ENCODE measurements around the gene PARD6G.

The PARD6G gene

DNA sequence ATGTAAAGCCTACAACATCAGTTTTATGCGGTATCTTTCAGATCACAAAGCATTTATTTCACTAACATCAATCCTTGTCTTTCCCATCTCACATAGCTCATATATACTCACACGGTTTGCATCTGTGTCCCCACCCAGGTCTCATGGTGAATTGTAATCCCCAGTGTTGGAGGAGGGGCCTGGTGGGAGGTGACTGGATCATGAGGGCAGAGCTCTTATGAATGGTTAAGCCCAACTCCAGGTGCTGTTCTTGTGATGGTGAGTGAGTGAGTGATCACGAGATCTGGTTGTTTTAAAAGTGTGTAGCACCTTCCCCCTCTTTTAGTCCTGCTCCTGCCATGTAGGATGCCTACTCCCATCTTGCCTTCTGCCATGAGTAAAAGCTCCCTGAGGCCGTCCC is 42.0 kb downstream of the PARD6G start:
- Histone ChIP-seq H3K9me3 (ENCODE audit: low read depth, low read length) (no peaks in the 10 kb centered on the region), H3K27ac (no peak overlapping the region), H3K36me3 (ENCODE audit: insufficient read depth, low read length) (no peaks in the 10 kb centered on the region), H3K4me3 (no peak overlapping the region), H3K9ac (ENCODE audit: insufficient read length) (no peak overlapping the region)
- TF ChIP-seq POLR2AphosphoS5 (IDR thresholded peaks at IDR 0.05; ENCODE audit: borderline replicate concordance, low read depth, low read length): no peak
- no peak for TF ChIP-seq FOXP2 (optimal IDR thresholded peaks at IDR 0.05; ENCODE audit: control extremely low read depth, extremely low read length, insufficient read depth)
- no peak for TF ChIP-seq EZH2 (IDR thresholded peaks at IDR 0.05)
- no peak for DNase-seq (ENCODE audit: low read depth, low spot score)

DNA sequence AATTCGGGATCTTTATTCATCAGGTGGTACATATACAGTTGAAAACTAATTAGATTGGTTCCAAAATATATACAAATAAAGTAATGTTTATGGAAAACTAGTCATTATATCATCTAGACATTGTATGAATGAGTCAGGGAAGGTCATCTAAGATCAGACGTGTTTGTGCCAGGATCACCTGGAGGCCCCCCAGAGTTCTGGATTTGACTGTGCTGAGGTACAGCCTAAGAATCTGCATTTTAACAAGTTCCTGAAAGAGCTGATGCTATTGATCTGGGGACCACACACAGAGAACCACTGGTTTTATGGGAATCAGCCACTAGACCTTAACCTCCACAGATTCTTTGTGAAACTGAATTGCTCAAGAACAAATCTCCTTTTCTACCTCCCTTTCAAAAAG is 43.2 kb downstream of the PARD6G start:
- TF ChIP-seq EZH2 (IDR thresholded peaks at IDR 0.05) (no peak), POLR2AphosphoS5 (IDR thresholded peaks at IDR 0.05; ENCODE audit: borderline replicate concordance, low read depth, low read length) (no peak), FOXP2 (optimal IDR thresholded peaks at IDR 0.05; ENCODE audit: control extremely low read depth, extremely low read length, insufficient read depth) (no peak)
- no peak for DNase-seq (ENCODE audit: low read depth, low spot score)
- no peak overlapping the region for H3K9ac ChIP-seq (ENCODE audit: insufficient read length)
- no peaks in the 10 kb centered on the region for H3K36me3 ChIP-seq (ENCODE audit: insufficient read depth, low read length)
- no peak overlapping the region for H3K4me3 ChIP-seq
- no peak overlapping the region for H3K27ac ChIP-seq
- H3K9me3 ChIP-seq (ENCODE audit: low read depth, low read length): no peaks in the 10 kb centered on the region

- H3K36me3 ChIP-seq (ENCODE audit: insufficient read depth, low read length): no peaks in the 10 kb centered on the region
- H3K4me3 ChIP-seq: no peak overlapping the region
- no peak for TF ChIP-seq EZH2 (IDR thresholded peaks at IDR 0.05)
- no peak for TF ChIP-seq POLR2AphosphoS5 (IDR thresholded peaks at IDR 0.05; ENCODE audit: borderline replicate concordance, low read depth, low read length)
- DNase-seq (ENCODE audit: low read depth, low spot score): no peak
- H3K9me3 ChIP-seq (ENCODE audit: low read depth, low read length): no peaks in the 10 kb centered on the region
- H3K27ac ChIP-seq: no peak overlapping the region
- H3K9ac ChIP-seq (ENCODE audit: insufficient read length): no peak overlapping the region
Measured at GRCh38 chr18:80203249-80203648, 44.1 kb downstream of the PARD6G start.

GRCh38 chr18:80202264-80202998 is 44.9 kb downstream of the PARD6G start:
- Histone ChIP-seq H3K9ac (ENCODE audit: insufficient read length) (no peak overlapping the region), H3K9me3 (ENCODE audit: low read depth, low read length) (no peaks in the 10 kb centered on the region), H3K4me3 (no peak overlapping the region), H3K36me3 (ENCODE audit: insufficient read depth, low read length) (no peaks in the 10 kb centered on the region), H3K27ac (no peak overlapping the region)
- TF ChIP-seq POLR2AphosphoS5 (IDR thresholded peaks at IDR 0.05; ENCODE audit: borderline replicate concordance, low read depth, low read length): no peak
- no peak for TF ChIP-seq FOXP2 (optimal IDR thresholded peaks at IDR 0.05; ENCODE audit: control extremely low read depth, extremely low read length, insufficient read depth)
- TF ChIP-seq EZH2 (IDR thresholded peaks at IDR 0.05): no peak
- no peak for DNase-seq (ENCODE audit: low read depth, low spot score)

GRCh38 chr18:80201739-80202138 is 45.6 kb downstream of the PARD6G start:
- TF ChIP-seq POLR2AphosphoS5 (IDR thresholded peaks at IDR 0.05; ENCODE audit: borderline replicate concordance, low read depth, low read length) (no peak), EZH2 (IDR thresholded peaks at IDR 0.05) (no peak), FOXP2 (optimal IDR thresholded peaks at IDR 0.05; ENCODE audit: control extremely low read depth, extremely low read length, insufficient read depth) (no peak)
- no peak overlapping the region for H3K27ac ChIP-seq

DNA sequence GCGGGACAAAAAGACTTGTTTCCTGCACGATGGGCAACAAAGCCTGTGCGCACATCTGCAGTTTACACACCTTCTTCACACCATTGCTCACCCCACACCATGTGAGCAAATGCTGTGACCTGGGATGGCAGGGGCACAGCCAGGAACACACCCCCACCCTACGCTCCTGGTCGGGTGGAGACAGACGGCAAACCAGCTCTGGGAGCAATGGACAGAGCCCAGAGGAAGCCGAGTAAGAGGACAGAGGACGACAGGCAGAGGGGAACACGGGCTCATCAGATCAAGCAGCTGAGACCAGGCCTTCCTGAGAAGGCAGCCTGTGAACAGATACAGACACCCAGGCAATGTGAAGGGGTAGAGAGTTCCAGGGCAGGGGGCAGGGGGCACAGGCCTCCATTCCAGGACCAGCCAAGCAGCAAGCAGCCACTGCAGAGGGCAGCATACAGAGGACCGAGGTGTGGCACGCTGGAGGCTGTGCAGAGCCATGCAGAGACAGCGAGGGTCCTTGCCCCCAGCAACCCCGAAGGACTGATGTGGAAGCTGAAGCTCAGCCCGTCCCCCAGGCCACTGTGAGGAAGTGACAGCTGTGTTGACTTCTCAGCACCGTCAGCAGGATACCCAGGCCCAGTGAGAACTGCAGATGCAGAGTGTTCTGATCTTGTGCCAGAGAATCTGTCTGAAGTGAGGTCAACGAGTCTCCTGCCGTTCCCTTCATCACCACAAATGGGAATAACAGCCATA is 46.2 kb downstream of the PARD6G start:
- Histone ChIP-seq H3K36me3 (ENCODE audit: insufficient read depth, low read length) (no peaks in the 10 kb centered on the region), H3K9ac (ENCODE audit: insufficient read length) (no peak overlapping the region), H3K27ac (no peak overlapping the region), H3K4me3 (no peak overlapping the region), H3K9me3 (ENCODE audit: low read depth, low read length) (no peaks in the 10 kb centered on the region)
- no peak for DNase-seq (ENCODE audit: low read depth, low spot score)
- TF ChIP-seq EZH2 (IDR thresholded peaks at IDR 0.05) (no peak), FOXP2 (optimal IDR thresholded peaks at IDR 0.05; ENCODE audit: control extremely low read depth, extremely low read length, insufficient read depth) (no peak), POLR2AphosphoS5 (IDR thresholded peaks at IDR 0.05; ENCODE audit: borderline replicate concordance, low read depth, low read length) (no peak)

More at GRCh38 chr18:80201739-80202138, 45.6 kb downstream of the PARD6G start:
- H3K9me3 ChIP-seq (ENCODE audit: low read depth, low read length): no peaks in the 10 kb centered on the region
- H3K36me3 ChIP-seq (ENCODE audit: insufficient read depth, low read length): no peaks in the 10 kb centered on the region
- DNase-seq (ENCODE audit: low read depth, low spot score): no peak
- H3K9ac ChIP-seq (ENCODE audit: insufficient read length): no peak overlapping the region
- H3K4me3 ChIP-seq: no peak overlapping the region

DNA sequence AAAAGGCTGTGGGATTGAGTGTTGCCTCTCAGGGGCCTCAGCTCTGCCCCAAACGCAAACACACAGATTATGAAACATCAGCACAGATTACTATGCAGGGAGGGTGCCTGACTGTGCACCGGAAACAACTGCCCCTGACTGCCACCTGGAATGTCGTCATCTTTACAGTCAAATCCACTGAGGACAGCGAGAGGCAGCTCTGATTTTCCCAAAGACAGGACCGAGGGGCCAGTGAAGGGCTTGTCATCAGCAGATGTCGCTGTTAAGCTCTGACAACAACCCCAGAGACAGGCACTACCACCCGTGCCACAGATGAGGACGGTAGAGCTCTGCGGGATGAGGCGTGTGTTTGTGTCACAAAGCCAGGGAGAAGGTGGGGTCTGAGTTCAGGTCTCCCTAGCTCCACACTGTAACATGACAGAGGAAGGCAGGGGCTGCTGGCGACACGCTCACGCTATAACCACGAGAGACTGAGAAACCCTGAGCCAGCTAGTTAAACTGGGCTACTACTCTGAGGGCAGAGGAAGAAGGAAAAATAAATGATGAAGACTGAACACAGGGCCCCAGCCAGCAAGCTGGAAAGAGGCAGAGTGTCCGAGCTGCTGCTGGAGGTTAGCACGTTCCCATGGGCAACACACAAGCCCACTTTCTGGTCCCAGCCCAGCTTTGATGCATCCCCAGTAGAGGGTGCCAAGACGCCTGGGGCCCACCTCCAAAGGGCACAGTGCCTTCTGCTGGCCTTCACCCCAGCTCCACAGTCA is 47.0 kb downstream of the PARD6G start:
- no peak for DNase-seq (ENCODE audit: low read depth, low spot score)
- no peak overlapping the region for H3K9ac ChIP-seq (ENCODE audit: insufficient read length)
- H3K9me3 ChIP-seq (ENCODE audit: low read depth, low read length): no peaks in the 10 kb centered on the region
- no peaks in the 10 kb centered on the region for H3K36me3 ChIP-seq (ENCODE audit: insufficient read depth, low read length)
- TF ChIP-seq POLR2AphosphoS5 (IDR thresholded peaks at IDR 0.05; ENCODE audit: borderline replicate concordance, low read depth, low read length): no peak
- no peak for TF ChIP-seq EZH2 (IDR thresholded peaks at IDR 0.05)
- TF ChIP-seq FOXP2 (optimal IDR thresholded peaks at IDR 0.05; ENCODE audit: control extremely low read depth, extremely low read length, insufficient read depth): no peak
- no peak overlapping the region for H3K4me3 ChIP-seq
- no peak overlapping the region for H3K27ac ChIP-seq
